Activated CD4-positive, alpha-beta T cell treated with anti-CD3 and anti-CD28 coated beads, Interleukin-2, amount 50 U/mL, for 4 hours (primary cell): ENCODE data around the gene PANK1.
"Not testable (repeated sequence)": the region's sequence is repeated elsewhere in the genome, so short reads cannot be mapped to it uniquely, and the experiment has no call there.

Experiments
- DNase-seq, 2 experiments: peaks; one replicate each; pipeline ENCODE4 v3.0.0-alpha.2; 2020

The PANK1 gene

GRCh38 chr10:89651916-89652573 lies 7.0 kb upstream of the PANK1 start:
- no peak for DNase-seq

DNA sequence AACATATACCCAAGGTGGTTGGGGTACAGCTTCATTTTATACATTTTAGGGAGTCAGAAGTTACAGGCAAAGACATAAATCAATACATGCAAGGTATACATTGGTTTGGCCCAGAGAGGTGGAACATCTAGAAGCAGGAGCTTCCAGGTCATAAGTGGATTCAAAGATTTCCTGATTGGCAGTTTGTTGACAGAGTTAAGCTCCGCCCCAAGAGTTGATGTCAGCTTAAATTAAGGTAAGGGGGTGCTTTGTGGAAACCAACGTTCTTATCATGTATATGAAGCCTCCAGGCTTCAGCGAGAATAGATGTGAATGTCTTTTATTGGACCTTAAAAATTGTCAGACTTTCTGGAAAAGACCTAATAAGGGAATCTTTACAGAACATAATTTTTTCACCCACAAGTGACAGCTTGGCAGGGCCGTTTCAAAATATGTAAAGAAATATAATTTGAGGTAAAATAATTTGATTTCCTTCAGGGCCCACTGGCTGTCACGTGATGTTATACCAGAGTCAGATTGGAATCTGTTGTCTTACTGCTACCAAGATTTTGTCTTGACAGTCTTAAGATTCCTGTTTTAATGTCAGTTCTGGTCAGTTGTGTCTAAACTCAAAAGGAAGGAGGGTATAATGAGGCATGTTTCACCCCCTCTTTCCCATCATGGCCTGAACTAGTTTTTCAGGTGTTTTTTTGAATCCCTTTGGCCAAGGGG lies 6.3 kb upstream of the PANK1 start:
- no peak for DNase-seq

GRCh38 chr10:89649051-89649450 lies 4.0 kb upstream of the PANK1 start:
- DNase-seq: no peak

- DNase-seq: no peak
Measured at GRCh38 chr10:89648074-89648473, 3.0 kb upstream of the PANK1 start.

- DNase-seq: no peak
Measured at GRCh38 chr10:89646889-89647657, 2.0 kb upstream of the PANK1 start.

DNA sequence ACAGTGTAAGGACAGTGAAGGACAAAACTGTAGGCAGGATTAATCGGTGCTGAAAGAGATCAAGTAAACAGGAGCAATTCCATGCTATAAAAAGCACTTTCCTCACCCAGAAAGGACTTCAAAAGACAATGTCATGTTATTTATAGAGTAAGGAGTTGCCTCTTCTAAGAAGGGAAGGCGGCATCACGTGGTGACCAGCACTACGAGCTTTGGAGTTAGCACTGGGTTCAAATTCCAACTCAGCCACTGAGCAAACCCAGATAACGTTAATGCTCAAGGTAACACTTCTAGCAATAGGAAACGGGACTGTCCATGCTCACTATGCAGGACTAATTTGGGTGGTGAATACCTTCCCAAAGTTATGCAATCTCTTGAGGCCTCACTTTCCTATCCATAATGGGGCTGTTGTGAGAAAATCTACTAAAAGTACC lies 715 bp upstream of the PANK1 start:
- DNase-seq: no peak

- DNase-seq: no peak
Measured at GRCh38 chr10:89644691-89644966, 413 bp downstream of the PANK1 start.

DNA sequence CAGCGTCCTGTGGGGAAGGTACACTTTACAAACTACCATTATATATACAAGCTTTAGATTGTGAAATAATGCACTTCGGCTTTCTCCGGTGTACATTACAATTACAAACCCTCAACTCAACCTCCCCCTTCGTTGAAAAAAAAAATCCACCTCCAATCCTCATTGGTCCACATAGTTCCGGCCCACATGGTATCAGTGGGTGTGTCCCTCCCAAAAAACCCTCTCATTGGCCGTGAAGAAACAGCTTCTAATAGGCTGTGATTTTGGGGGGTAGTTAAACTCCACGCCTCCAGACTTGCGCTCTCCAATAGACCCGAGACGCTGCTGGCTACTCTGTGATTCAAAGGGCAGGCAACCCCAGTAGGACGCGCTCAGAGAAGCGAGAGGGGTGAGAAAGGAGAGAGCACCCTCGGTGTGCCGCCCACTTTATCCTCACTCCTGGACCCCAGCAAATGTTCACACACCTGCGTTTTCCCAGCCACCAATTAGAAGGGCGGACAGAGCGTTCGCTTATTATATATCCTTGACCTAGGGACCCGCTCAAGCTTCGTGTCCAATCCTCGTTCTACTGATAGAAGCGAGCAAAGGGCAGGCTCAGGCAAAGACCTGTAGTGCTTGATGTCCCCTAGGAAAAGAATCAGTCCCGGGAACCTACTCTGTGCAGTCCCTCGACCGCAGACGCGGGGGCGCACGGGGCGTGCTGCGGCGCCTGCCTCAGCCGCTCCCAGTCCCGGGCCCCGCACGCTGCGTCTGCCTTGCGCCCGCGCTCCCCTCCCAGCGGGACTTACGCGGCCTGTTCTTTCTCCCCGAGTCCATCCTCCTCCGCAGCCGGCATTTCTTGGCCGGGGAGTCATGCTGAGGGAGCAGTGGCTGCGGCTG lies 991 bp downstream of the PANK1 start:
- peak; percentile 47 to 58 for DNase-seq

GRCh38 chr10:89643431-89643811 lies 1.6 kb downstream of the PANK1 start:
- DNase-seq: no peak

DNA sequence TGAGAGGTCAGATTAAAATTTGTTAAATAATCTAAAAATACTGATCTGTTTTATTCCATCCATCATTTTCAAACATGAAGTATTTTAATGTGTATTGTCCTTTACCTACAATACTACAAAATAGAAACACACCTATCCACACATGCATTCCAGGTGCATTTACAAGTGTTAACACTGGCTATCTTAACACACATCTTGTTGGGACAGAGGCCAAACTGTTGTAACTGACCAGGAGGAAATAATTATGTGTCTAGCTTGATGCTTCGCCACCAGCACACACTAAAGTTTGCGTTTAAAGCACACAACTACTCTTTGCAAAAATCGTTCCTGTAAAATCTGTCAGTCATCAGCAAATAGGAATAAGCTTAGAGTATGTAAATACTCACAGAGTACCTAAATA lies 2.8 kb downstream of the PANK1 start:
- DNase-seq: no peak

- DNase-seq: no peak
Measured at GRCh38 chr10:89640241-89640640, 4.8 kb downstream of the PANK1 start.

GRCh38 chr10:89639326-89639725 lies 5.7 kb downstream of the PANK1 start:
- no peak for DNase-seq

DNA sequence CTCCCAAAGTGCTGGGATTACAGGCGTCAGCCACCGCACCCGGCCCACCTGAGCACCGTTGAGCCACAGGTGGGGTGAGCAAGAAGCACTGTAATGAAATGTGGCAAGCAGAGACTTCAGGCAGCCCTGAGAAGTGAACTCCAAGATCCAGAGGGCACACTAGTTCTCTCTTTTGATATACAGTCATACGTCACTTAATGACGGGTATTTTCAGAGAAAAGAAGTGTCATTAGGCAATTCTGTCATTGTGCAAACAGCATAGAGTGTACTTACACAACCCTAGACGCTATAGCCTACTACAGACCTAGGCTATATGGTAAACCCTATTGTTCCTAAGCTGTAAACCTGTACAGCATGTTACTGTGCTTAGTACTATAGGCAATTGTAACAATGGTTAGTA lies 7.9 kb downstream of the PANK1 start:
- DNase-seq: no peak

GRCh38 chr10:89634637-89635036 lies 10.4 kb downstream of the PANK1 start:
- no peak for DNase-seq

DNA sequence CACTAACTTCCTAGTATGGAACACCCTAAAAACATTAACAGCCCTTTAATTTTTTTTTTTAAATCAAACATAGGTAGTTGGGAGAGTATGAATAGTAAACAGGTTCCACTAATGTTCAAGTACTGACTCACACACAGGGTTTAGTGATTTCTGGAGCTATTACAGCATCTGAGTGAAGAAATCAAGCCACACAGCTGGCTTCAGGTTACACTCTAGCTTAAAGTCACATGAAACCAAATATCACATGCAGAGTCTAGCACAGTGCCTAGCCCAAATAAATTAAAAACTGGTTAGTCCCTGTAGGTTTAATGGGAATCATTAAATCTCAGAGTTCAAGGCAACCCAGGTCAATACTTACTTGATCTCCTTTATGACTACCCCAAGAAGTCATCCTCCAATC lies 11.6 kb downstream of the PANK1 start:
- DNase-seq: no peak

GRCh38 chr10:89632824-89633223 lies 12.2 kb downstream of the PANK1 start:
- DNase-seq: no peak

DNA sequence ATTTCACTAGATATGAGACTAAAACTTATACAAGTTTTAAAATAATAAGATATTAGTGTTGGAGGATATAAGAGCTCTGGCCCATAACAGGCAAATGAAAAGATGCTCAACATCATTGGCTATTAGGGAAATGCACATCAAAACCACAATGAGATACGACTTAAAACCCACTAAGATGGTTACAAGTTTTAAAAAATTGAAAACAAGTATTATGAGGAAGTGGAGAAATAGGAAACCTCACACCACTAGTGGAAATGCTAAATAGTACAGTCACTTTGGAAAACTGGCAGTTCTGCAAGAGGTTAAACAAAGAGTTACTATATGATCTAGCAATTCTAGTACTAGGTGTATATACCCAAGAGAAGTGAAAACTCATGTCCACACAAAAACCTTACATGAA lies 17.2 kb downstream of the PANK1 start:
- no peak for DNase-seq

DNA sequence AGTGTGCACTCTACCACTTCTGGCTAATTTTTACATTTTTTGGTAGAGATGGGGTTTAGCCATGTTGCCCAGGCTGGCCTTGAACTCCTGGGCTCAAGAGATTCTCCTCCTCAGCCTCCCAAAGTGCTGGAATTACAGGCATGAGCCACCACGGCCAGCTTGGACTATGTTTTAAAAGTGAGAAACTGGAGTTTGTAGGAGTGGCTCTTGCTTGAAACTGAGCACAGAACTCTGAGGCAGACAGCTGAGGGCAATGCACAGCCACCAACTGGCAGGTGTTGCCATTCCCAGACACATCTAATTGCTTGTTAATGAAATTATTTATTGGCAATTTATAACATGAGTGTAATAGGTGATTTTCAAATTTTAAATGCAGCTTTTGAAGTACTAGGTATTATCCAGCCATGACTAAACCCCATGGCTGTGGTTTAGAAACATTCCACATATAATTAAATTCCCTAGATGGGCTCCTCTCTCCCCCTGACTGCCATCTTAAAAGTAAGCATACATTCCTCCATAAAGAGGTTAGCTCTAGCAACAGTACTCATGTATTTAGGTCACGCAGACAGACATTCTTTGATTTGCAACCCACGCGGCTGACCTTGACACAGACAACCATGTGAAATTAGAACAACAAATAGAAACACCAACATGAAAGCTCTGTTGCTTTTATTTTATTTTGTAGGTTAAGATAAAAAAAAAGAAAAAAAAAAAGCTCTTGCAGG lies 19.8 kb downstream of the PANK1 start:
- no peak for DNase-seq

DNA sequence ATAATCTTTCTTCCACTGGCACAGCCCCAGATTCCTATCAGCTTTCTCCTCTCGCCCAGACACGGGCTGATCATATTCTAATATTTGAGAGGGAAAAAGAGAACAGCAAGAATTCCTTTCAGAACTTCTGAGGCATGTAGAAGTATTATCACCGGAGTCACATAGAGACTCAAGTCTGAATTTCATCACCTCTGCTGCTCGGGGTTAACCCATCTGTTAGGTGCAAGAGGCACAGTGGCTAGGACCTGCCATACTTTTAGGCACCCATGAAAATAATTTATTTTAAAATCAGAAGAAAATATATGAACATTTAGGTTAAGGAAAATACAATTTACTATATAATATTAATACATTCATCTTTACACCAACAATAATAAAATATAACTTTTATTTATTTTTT lies 21.0 kb downstream of the PANK1 start:
- DNase-seq: no peak

GRCh38 chr10:89622151-89622550 lies 22.9 kb downstream of the PANK1 start:
- DNase-seq: no peak

GRCh38 chr10:89621438-89621837 lies 23.6 kb downstream of the PANK1 start:
- DNase-seq: no peak

- DNase-seq: not testable (repeated sequence)
Measured at GRCh38 chr10:89620296-89620695, 24.7 kb downstream of the PANK1 start.

DNA sequence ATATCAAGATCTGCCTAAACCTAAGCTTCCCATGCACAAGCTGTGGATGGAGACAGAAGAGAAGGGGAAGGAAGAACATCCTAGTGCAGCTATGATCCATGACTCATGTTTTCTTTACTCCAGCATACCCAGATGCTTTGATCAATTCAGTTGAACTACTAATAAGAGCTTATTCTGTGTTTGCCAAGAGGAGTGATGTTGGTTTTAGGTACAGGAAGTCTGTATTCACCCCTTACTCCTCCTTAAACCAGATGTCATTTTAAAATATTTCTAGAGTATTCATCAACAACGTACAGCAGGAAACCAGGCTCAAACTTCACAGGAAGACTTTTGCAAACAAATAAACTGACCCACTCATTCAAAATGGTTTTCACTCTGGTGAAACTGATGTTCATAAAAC lies 29.2 kb downstream of the PANK1 start:
- DNase-seq: no peak
